Transverse colon (tissue), 4 donors: Measurements from ENCODE around the gene TMTC4.

Experiments
- EP300 ChIP-seq: sonication (generic); formaldehyde crosslinking; IDR thresholded peaks from one replicate; pipeline ENCODE4 v1.6.1; 2017; ENCODE audit warnings: antibody characterized with exemption, low read depth
- POLR2A ChIP-seq: fragments of 450-650 bp; IDR thresholded peaks from one replicate; pipeline ENCODE4 v1.6.1; 2016; ENCODE audit warnings: antibody characterized with exemption, mild to moderate bottlenecking, moderate library complexity
- POLR2AphosphoS5 ChIP-seq, 3 donors: sonication (generic); formaldehyde crosslinking; IDR thresholded peaks; one replicate each; pipeline ENCODE4 v1.6.1; 2016; ENCODE audit warnings: antibody characterized with exemption in 3 of 3
- TF ChIP-seq, protein P1 (sequence below), 5 experiments: fragments of 200-600 bp in 3 of 5; fragments of 450-650 bp in 2 of 5; sonication (generic) in 3 of 5; IDR thresholded peaks; 1 replicate in 2 of 5; 2 replicates in 3 of 5; pipeline ENCODE4 v1.5.1; 2016 to 2017; ENCODE audit warnings: antibody characterized with exemption in 5 of 5, inconsistent platforms in 3 of 5, mild to moderate bottlenecking in 2 of 5, moderate library complexity in 1 of 5

DNA sequence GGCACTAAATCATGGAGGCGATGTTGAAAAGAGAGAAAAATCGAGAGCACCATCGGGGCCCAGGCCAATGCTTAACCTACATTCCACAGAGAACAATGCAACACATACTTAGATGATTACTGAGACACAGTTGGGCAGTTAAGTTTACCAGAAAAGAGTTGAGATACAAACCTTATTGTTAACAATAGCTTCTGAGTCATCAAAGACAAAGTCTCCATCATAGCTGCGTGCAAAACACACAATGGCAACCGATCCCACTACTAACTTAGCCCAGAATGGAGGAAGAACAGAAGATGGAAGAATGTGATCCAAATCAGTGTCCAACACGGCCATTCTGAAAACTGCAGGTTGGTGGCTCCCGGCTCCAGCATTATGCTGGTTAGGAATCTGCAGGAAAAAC, 6.2 kb downstream of the TMTC4 start:
- TF ChIP-seq POLR2A, result no peak
- TF ChIP-seq, protein P1, sequence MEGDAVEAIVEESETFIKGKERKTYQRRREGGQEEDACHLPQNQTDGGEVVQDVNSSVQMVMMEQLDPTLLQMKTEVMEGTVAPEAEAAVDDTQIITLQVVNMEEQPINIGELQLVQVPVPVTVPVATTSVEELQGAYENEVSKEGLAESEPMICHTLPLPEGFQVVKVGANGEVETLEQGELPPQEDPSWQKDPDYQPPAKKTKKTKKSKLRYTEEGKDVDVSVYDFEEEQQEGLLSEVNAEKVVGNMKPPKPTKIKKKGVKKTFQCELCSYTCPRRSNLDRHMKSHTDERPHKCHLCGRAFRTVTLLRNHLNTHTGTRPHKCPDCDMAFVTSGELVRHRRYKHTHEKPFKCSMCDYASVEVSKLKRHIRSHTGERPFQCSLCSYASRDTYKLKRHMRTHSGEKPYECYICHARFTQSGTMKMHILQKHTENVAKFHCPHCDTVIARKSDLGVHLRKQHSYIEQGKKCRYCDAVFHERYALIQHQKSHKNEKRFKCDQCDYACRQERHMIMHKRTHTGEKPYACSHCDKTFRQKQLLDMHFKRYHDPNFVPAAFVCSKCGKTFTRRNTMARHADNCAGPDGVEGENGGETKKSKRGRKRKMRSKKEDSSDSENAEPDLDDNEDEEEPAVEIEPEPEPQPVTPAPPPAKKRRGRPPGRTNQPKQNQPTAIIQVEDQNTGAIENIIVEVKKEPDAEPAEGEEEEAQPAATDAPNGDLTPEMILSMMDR (IDR thresholded peaks at IDR 0.05), result no peak
- TF ChIP-seq EP300, result no peak
- TF ChIP-seq POLR2AphosphoS5 (IDR thresholded peaks at IDR 0.05), result no peak
